GM19099 (cell line): ENCODE results near the gene ADAMTSL2.

Experiments
- POLR2A ChIP-seq: IDR thresholded peaks from 3 replicates; pipeline ENCODE4 v1.6.1; 2011; ENCODE audit warnings: low read depth; ENCODE audit not compliant: insufficient read length; ENCODE audit errors: extremely low read depth

ADAMTSL2 gene

GRCh38 chr9:133608889-133609288 is 74.4 kb downstream of the ADAMTSL2 start:
- TF ChIP-seq POLR2A, result no peak

DNA sequence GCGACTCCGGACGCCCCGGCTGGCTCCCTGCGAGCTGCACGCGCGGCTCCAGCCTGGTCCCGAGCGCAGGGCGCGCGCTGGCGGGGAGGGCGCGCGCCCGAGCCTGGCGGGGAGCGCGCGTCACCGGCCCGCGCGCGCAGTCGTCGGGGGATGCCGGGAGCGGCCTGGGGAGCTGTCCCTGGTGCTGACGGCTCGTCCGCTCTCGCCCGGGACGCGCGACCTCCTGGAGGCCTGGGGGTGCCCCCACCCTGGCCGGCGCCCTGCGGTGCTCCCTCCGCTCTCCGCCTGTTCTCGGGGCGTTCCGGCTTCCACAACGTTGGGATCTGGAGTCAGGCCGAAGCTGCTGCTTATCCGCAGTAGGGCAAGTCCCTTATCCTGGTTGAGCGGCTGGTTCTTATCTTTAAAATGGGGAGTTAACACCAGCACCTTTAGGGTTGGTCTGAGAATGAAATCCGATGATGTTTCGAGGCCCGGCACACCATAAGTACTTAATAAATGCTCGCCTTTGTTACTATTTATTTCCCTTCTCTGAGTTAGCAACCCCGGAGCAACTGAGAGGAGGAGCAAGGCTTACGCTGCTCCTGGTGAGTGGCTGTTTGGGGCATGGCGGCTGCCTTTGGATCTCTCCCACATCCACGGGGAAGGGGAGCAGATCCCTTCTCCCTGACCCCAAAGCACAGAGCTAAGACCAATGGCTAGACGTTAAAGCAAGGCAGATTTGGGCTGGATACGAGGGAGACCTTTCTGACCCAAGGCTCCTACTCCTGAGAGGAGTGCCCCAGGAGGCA is 75.0 kb downstream of the ADAMTSL2 start, which contains the start of gene FAM163B:
TSS of gene FAM163B (minus strand) at position 79 of the 788 bp plus-strand sequence. CDS start 29,166 bp downstream, outside the sequence.
- TF ChIP-seq POLR2A, result no peak

GRCh38 chr9:133610845-133611244 is 76.3 kb downstream of the ADAMTSL2 start:
- no peak for TF ChIP-seq POLR2A

DNA sequence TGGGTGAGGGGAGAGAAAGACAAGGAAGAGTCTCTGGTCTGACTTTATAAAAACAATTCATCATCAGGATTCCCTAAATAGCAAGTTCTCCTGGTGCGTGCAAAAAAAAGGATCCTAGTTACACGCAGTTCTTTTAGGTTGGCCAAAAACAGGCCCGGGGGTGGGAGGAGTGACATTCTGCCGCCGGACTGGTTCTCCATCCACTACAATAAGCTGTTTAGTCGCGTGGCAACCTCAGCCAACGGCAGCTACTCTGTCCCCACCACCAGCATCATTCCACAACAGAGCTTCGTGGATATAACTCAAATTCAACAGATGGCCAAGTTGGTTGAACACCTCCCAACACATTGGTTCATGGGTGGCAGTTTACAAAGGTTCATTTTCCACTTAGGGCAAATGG is 77.5 kb downstream of the ADAMTSL2 start:
- TF ChIP-seq POLR2A, result no peak

DNA sequence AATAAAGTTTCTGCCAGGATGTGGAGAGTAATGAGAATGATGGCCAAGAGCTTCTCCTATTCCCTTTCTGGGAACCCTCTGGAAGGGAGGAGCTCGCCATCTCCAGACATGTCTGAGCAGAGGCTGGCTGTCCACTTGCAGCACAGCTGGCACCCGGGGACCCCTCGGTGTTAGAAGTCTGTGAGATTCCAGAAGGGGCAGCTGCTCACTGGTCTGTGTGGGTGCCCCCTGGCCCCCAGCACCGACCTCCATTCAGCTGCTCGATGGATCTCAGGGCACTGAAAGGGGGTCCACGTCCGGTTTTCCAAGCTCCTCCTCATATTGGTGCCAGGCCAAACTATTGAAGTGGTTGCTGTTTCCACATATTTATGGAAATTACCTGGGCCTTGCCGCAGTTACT is 78.3 kb downstream of the ADAMTSL2 start:
- no peak for TF ChIP-seq POLR2A

DNA sequence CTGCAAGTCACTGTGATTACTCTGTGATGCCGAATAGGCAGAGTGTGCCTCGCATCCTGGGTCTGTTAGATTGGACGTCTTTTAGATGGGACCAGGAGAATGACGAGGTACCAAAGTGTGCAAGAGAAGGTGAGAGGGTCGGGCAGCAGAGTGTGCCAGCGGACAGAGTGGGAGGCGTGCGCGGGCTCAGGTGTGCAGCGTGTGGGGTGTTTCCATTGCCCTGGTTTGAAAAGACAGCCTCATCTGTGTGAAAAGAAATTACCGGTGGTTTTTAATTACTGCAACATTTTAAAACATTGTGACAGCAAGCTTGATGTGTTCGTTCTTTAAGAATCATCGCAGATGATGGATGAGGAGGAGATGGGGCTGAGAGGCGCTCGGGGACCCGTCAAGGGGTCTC is 78.9 kb downstream of the ADAMTSL2 start:
- TF ChIP-seq POLR2A, result no peak

GRCh38 chr9:133614056-133614455 is 79.6 kb downstream of the ADAMTSL2 start:
- no peak for TF ChIP-seq POLR2A

- no peak for TF ChIP-seq POLR2A
Observed at GRCh38 chr9:133614678-133615077, 80.2 kb downstream of the ADAMTSL2 start.

DNA sequence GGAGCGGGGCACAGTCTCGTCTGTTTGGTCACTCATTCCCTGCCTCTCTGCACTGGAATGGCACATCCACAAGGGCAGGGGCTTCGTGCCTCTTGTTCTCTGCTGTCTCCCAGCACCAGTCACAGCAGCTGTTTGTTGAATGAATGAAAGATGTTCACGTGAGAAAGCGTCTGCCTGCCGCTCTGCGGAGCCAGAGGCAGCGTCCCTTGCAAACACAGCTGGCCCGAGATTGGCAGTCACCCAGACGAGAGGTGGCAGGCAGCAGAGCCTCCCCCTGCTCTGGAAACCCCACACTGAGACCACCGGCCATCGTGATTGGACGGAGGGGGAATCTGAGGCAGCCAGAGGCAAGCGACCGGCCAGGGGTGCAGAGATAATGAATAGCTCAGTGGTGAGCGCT is 80.7 kb downstream of the ADAMTSL2 start:
- TF ChIP-seq POLR2A, result no peak

DNA sequence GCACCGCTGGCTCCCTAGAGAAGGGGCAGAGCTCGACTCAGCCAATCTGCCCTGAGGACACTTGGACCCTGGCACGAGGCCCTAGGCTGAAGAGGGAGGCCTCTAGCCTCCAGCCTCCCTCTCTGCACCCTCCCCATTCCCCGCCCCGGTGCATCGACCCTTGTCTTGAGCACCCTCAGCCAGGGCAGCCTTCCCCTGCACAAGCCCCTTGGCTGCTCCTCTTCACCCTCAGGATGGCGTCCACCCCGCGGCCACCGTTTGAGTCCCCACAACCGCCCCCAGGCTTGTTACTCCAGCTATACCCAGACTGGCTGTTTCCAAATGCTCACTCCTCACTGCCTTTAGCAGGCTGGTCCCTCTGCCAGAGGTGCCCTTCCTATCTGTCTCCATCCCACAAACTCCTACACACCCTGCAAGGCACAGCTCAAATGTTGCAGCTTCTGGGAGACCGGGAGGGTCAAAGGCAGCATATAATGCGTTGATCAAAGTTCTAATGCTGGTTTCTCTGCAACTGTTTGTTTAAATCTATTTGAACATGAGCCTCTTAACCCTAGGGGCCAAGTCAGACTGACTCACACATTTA is 81.2 kb downstream of the ADAMTSL2 start:
- no peak for TF ChIP-seq POLR2A

DNA sequence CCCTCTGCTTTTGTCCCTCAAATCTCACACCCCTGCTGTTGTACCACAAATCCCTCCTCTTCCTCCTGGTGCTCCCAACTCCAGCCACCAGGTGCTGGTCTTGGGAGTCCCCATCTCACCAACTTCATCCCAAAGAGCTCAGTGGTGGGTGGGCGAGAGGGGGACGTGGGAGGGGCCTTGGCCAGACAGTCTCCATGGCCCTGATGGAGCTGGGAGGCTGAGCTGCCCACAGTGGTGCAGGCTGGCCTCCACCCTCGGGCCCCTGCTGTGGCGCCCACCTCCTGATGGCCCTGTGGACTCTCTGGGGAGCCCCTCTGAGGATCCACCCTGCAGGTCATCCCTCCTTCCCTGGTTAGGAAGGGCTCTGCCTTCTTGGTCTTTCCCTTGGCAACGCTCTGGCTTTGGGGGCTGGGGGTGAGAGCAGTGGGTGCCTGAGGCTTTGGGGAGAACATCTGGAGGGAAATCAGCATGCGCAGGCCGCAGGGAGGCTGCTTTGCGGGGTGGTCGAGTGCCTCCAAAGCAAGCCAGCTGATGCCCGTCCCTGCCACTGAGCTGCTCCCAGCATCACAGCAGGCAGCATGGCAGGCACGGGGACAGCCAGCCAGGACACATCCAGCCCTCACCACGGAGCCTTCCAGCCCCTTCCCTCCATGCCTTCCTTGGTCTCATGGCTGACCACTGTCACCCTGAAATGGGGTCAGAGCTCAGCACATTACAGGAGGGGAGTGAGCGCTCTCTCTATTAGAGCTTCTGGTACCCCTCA is 82.3 kb downstream of the ADAMTSL2 start:
- TF ChIP-seq POLR2A, result no peak

GRCh38 chr9:133618726-133619125 is 84.2 kb downstream of the ADAMTSL2 start:
- TF ChIP-seq POLR2A, result no peak

DNA sequence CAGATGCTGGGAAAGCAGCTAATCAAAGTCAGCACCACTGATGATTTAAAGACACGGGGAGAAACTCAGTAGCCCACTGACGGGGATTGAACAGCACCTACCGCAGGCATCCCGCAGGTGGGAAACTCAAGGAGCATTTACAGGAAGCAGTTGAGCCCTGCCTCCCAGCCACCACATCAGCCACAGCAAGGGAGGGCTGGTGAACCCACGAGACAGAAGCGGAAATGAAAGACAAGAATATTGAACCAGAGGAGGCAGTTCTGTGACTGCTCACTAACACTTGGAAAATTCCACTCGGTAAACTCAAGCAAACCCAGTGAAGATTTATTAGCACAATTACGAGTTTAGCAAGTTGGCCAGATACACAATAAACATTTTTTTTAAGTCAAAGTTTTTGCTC is 85.3 kb downstream of the ADAMTSL2 start:
- TF ChIP-seq POLR2A, result no peak

DNA sequence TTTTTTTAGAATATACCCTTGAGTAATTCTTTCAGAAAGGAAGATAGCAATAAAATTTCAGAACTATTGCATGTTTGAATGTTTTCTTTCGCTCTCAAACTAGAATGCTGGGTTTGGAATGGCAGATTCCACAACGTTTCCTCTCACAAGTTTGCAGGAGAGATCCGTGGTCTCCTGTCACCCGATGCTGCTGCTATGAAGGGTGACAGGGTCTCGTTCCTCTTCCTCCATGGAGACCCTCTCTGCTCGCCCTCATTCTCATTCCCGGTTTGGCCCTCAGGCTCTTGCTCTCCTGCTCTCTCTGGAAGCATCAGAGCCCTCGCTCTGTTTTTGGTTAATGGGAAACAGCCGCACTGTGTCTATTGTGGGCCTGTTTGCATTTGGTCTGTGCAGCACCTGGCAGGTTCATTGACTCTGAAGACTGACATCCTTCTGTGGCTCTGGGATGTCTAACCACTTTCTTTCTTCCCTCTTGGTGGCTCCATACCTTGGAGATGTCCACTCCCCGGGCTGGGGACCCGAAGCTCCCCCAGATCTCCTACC is 87.3 kb downstream of the ADAMTSL2 start:
- TF ChIP-seq POLR2A, result no peak

DNA sequence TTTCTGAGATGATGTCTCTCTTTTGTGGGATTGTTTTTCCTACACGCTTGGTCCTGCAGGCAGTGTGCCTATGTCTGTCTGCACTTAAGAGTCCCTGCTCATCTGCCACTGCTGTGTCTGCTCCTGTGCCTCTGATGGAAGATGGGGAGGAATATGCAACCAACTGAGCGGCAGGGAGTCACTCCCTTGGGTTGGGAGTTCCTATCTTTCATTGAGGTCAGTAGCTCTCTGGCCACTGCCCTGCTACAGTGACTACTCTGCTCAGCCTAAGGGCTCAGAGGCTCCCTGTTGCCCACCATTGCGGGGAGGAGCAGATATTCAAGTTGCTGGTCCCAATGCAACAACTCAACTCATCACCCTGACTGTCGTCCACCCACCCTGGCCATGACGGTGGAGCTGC is 88.1 kb downstream of the ADAMTSL2 start:
- TF ChIP-seq POLR2A, result no peak
